GM12864 (cell line): Measurements from ENCODE around the gene SLITRK3.

Source experiments
- DNase-seq: peaks from one replicate; pipeline ENCODE4 v3.0.0-alpha.2; 2011; ENCODE audit warnings: low read depth
- H3K4me3 ChIP-seq: 2 replicates; pipeline ENCODE4 v1.5.1; 2011; ENCODE audit warnings: mild to moderate bottlenecking, low read depth, low read length, control low read depth
- CTCF ChIP-seq: IDR thresholded peaks from 2 replicates; pipeline ENCODE4 v1.5.1; 2011; ENCODE audit warnings: low read depth, mild to moderate bottlenecking, moderate library complexity, low read length, control low read depth, inconsistent platforms; ENCODE audit errors: missing control alignments

Gene SLITRK3, protein sequence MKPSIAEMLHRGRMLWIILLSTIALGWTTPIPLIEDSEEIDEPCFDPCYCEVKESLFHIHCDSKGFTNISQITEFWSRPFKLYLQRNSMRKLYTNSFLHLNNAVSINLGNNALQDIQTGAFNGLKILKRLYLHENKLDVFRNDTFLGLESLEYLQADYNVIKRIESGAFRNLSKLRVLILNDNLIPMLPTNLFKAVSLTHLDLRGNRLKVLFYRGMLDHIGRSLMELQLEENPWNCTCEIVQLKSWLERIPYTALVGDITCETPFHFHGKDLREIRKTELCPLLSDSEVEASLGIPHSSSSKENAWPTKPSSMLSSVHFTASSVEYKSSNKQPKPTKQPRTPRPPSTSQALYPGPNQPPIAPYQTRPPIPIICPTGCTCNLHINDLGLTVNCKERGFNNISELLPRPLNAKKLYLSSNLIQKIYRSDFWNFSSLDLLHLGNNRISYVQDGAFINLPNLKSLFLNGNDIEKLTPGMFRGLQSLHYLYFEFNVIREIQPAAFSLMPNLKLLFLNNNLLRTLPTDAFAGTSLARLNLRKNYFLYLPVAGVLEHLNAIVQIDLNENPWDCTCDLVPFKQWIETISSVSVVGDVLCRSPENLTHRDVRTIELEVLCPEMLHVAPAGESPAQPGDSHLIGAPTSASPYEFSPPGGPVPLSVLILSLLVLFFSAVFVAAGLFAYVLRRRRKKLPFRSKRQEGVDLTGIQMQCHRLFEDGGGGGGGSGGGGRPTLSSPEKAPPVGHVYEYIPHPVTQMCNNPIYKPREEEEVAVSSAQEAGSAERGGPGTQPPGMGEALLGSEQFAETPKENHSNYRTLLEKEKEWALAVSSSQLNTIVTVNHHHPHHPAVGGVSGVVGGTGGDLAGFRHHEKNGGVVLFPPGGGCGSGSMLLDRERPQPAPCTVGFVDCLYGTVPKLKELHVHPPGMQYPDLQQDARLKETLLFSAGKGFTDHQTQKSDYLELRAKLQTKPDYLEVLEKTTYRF

GRCh38 chr3:165195640-165196576, at the start of gene SLITRK3:
Gene SLITRK3 (minus strand): TSS chr3:165196384. CDS start chr3:165190830, 5,554 bp downstream.
- no peak for TF ChIP-seq CTCF
- no peak for DNase-seq
- no peak within 1 kb of the TSS for H3K4me3 ChIP-seq

- no peak for DNase-seq
- TF ChIP-seq CTCF = no peak
- H3K4me3 ChIP-seq = no peak overlapping the region
Measured at GRCh38 chr3:165243597-165243996, 47.4 kb upstream of the SLITRK3 start.

GRCh38 chr3:165233501-165234195, 37.5 kb upstream of the SLITRK3 start:
- no peak for DNase-seq
- H3K4me3 ChIP-seq = no peak overlapping the region
- no peak for TF ChIP-seq CTCF

DNA sequence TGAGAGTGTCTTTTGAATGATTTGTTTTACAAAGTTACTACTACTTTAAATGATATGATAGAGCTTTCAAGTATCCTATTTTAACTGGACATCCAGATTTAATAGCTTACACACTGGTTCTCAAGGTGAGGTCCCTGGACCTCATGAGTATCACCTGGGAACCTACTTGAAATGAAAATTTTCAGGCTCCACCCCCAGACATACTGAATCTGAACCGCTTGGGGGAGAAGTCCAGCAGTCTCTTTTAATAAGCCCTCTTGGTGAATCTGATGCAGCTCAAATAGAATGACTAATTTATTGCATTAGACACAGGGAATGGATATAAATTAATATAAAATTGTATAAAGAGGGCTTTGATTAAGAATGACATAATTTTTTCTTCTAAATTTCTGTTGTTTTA, 29.4 kb upstream of the SLITRK3 start:
- no peak for DNase-seq
- TF ChIP-seq CTCF = no peak
- H3K4me3 ChIP-seq = no peak overlapping the region

DNA sequence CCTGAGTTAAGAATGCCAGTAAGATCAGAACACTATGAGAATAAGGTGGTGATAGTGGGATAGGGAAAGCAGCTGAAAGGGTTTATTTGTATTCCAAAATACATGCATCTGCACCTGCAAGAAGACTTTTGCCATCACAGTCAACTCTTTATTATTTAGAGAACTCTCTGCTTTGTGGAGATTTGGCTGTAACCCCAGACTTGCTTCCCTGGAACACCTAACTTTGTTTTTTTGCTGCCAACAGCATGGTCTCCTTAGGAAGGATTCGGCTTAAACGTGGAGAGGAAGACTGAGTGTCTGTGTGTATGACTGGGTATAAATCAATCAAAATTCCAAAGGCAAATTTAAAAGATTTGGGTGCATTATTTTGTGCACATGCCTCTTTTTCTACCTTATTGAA, 21.6 kb upstream of the SLITRK3 start:
- no peak for TF ChIP-seq CTCF
- no peak overlapping the region for H3K4me3 ChIP-seq
- DNase-seq = no peak

GRCh38 chr3:165212580-165212979, 16.4 kb upstream of the SLITRK3 start:
- no peak for DNase-seq
- no peak for TF ChIP-seq CTCF
- H3K4me3 ChIP-seq = no peak overlapping the region
